ENCODE data around the gene GRM5. TPM values are rescaled to one million over a fixed set of nuclear protein-coding genes. Genes with fewer than 3 reads are reported as not detected.
"Not testable (repeated sequence)": the region's sequence is repeated elsewhere in the genome, so short reads cannot be mapped to it uniquely, and the experiment has no call there.

Gene GRM5
- total and polyA plus RNA-seq, 2 donors (not counting 1 experiment from before 2014, with no cell fraction given) = not detected

- DNase-seq; H3K9ac ChIP-seq (ENCODE audit: low read length); H3K4me1 Mint-ChIP-seq; H3K9me3 ChIP-seq (ENCODE audit: control extremely low read depth in 1 of 3, control insufficient read depth in 2 of 3, insufficient read depth in 1 of 3, low read length in 2 of 3); H4K20me1 ChIP-seq (ENCODE audit: control insufficient read depth, insufficient read depth, low read length, poor library complexity, severe bottlenecking); H3K27me3 ChIP-seq (replicated peaks in 1 of 4; ENCODE audit: control extremely low read depth in 1 of 4, control insufficient read depth in 3 of 4, insufficient read depth in 4 of 4, low read length in 3 of 4); H3K27ac ChIP-seq (ENCODE audit: low read length in 2 of 2); H3K9me3 Mint-ChIP-seq (ENCODE audit: insufficient read depth); POLR2A ChIA-PET; H3K4me3 ChIP-seq (ENCODE audit: control extremely low read depth in 1 of 5, extremely low read depth in 1 of 5, insufficient read depth in 1 of 5, low read depth in 2 of 5, low read length in 4 of 5); H2AFZ ChIP-seq (ENCODE audit: insufficient read depth, low read depth, low read length, poor library complexity, severe bottlenecking); ATAC-seq (ENCODE audit: low read depth); H3K4me3 Mint-ChIP-seq; intact Hi-C loops (cut with micrococcal nuclease); H3K36me3 ChIP-seq (replicated peaks in 1 of 2; ENCODE audit: control extremely low read depth in 1 of 2, control insufficient read depth in 1 of 2, extremely low read depth in 1 of 2, insufficient read depth in 2 of 2, low read length in 1 of 2); H3K4me1 ChIP-seq (ENCODE audit: control insufficient read depth in 2 of 2, insufficient read depth in 2 of 2, low read length in 2 of 2); H3K27me3 Mint-ChIP-seq; H3K4me2 ChIP-seq (replicated peaks; ENCODE audit: low read depth, low read length, poor library complexity, severe bottlenecking); H3K27ac Mint-ChIP-seq; CTCF ChIA-PET; H3K79me2 ChIP-seq (ENCODE audit: control insufficient read depth, insufficient read depth, low read length): not testable (repeated sequence)
- no CpG with 5 or more reads among the region's 2 CpGs for WGBS (ENCODE audit: insufficient coverage)
These were observed 211.8 kb downstream of the GRM5 start for GRCh38 chr11:88853963-88854362.

GRCh38 chr11:88851547-88851946 is 214.2 kb downstream of the GRM5 start:
- H3K27me3 ChIP-seq (replicated peaks in 1 of 4; ENCODE audit: control extremely low read depth in 1 of 4, control insufficient read depth in 3 of 4, insufficient read depth in 4 of 4, low read length in 3 of 4); H3K79me2 ChIP-seq (ENCODE audit: control insufficient read depth, insufficient read depth, low read length); H3K4me3 Mint-ChIP-seq; DNase-seq; H3K36me3 ChIP-seq (replicated peaks in 1 of 2; ENCODE audit: control extremely low read depth in 1 of 2, control insufficient read depth in 1 of 2, extremely low read depth in 1 of 2, insufficient read depth in 2 of 2, low read length in 1 of 2); H3K4me1 Mint-ChIP-seq; intact Hi-C loops (cut with micrococcal nuclease); H4K20me1 ChIP-seq (ENCODE audit: control insufficient read depth, insufficient read depth, low read length, poor library complexity, severe bottlenecking); H3K9me3 Mint-ChIP-seq (ENCODE audit: insufficient read depth); H3K4me2 ChIP-seq (replicated peaks; ENCODE audit: low read depth, low read length, poor library complexity, severe bottlenecking); H3K27ac Mint-ChIP-seq; H3K27ac ChIP-seq (ENCODE audit: low read length in 2 of 2); H3K4me1 ChIP-seq (ENCODE audit: control insufficient read depth in 2 of 2, insufficient read depth in 2 of 2, low read length in 2 of 2); H3K9ac ChIP-seq (ENCODE audit: low read length); H3K4me3 ChIP-seq (ENCODE audit: control extremely low read depth in 1 of 5, extremely low read depth in 1 of 5, insufficient read depth in 1 of 5, low read depth in 2 of 5, low read length in 4 of 5); H3K27me3 Mint-ChIP-seq; ATAC-seq (ENCODE audit: low read depth); CTCF ChIA-PET; H3K9me3 ChIP-seq (ENCODE audit: control extremely low read depth in 1 of 3, control insufficient read depth in 2 of 3, insufficient read depth in 1 of 3, low read length in 2 of 3); H2AFZ ChIP-seq (ENCODE audit: insufficient read depth, low read depth, low read length, poor library complexity, severe bottlenecking); POLR2A ChIA-PET: not testable (repeated sequence)

- POLR2A ChIA-PET; H3K79me2 ChIP-seq (ENCODE audit: control insufficient read depth, insufficient read depth, low read length); H3K9me3 ChIP-seq (ENCODE audit: control extremely low read depth in 1 of 3, control insufficient read depth in 2 of 3, insufficient read depth in 1 of 3, low read length in 2 of 3); H3K9ac ChIP-seq (ENCODE audit: low read length); H3K9me3 Mint-ChIP-seq (ENCODE audit: insufficient read depth); CTCF ChIA-PET; ATAC-seq (ENCODE audit: low read depth); intact Hi-C loops (cut with micrococcal nuclease); H3K27me3 Mint-ChIP-seq; H3K27ac ChIP-seq (ENCODE audit: low read length in 2 of 2); H3K27ac Mint-ChIP-seq; H4K20me1 ChIP-seq (ENCODE audit: control insufficient read depth, insufficient read depth, low read length, poor library complexity, severe bottlenecking); H3K36me3 ChIP-seq (replicated peaks in 1 of 2; ENCODE audit: control extremely low read depth in 1 of 2, control insufficient read depth in 1 of 2, extremely low read depth in 1 of 2, insufficient read depth in 2 of 2, low read length in 1 of 2); DNase-seq; H3K4me3 Mint-ChIP-seq; H3K4me3 ChIP-seq (ENCODE audit: control extremely low read depth in 1 of 5, extremely low read depth in 1 of 5, insufficient read depth in 1 of 5, low read depth in 2 of 5, low read length in 4 of 5); H2AFZ ChIP-seq (ENCODE audit: insufficient read depth, low read depth, low read length, poor library complexity, severe bottlenecking); H3K4me1 ChIP-seq (ENCODE audit: control insufficient read depth in 2 of 2, insufficient read depth in 2 of 2, low read length in 2 of 2); H3K27me3 ChIP-seq (replicated peaks in 1 of 4; ENCODE audit: control extremely low read depth in 1 of 4, control insufficient read depth in 3 of 4, insufficient read depth in 4 of 4, low read length in 3 of 4); H3K4me1 Mint-ChIP-seq; H3K4me2 ChIP-seq (replicated peaks; ENCODE audit: low read depth, low read length, poor library complexity, severe bottlenecking): not testable (repeated sequence)
- WGBS (ENCODE audit: insufficient coverage) = 92% methylated on average over 2 of the region's 6 CpGs
These were observed 216.0 kb downstream of the GRM5 start for GRCh38 chr11:88849773-88850172.
